Activated CD8-positive, alpha-beta memory T cell treated with anti-CD3 and anti-CD28 coated beads for 1 hour (primary cell): ENCODE data around the gene PLEKHG4.
A peak's percentile ranks its signal among the peaks of the same experiment; 100 is the strongest.

ENCODE experiments used
- DNase-seq, 2 donors: peaks; one replicate each; pipeline ENCODE4 v3.0.0-alpha.2; 2020; ENCODE audit warnings: low read depth in 1 of 2; ENCODE audit errors: extremely low read depth in 1 of 2

The PLEKHG4 gene

GRCh38 chr16:67264277-67264676 is 15.1 kb upstream of the PLEKHG4 start:
- no peak for DNase-seq

- DNase-seq = no peak
These were observed 14.5 kb upstream of the PLEKHG4 start for GRCh38 chr16:67264866-67265265.

- DNase-seq = no peak
These were observed 13.5 kb upstream of the PLEKHG4 start for GRCh38 chr16:67265834-67266233.

GRCh38 chr16:67268136-67268579 is 11.2 kb upstream of the PLEKHG4 start:
- DNase-seq = no peak

- no peak for DNase-seq
These were observed 9.6 kb upstream of the PLEKHG4 start for GRCh38 chr16:67269766-67270165.

- no peak for DNase-seq
These were observed 8.4 kb upstream of the PLEKHG4 start for GRCh38 chr16:67270931-67271338.

GRCh38 chr16:67271446-67271845 is 7.9 kb upstream of the PLEKHG4 start:
- no peak for DNase-seq

GRCh38 chr16:67275321-67275720 is 4.0 kb upstream of the PLEKHG4 start:
- DNase-seq = no peak

GRCh38 chr16:67277294-67277998 is 1.9 kb upstream of the PLEKHG4 start:
- DNase-seq = no peak

- no peak for DNase-seq
These were observed 1.1 kb upstream of the PLEKHG4 start for GRCh38 chr16:67277999-67278772.

- peak in 1 of 2 donors; percentile 19 for DNase-seq
These were observed 498 bp upstream of the PLEKHG4 start for GRCh38 chr16:67278773-67279295.

- DNase-seq = no peak
These were observed 1.0 kb downstream of the PLEKHG4 start for GRCh38 chr16:67280090-67281015.

GRCh38 chr16:67281536-67282446 is 2.5 kb downstream of the PLEKHG4 start:
- DNase-seq = no peak

- no peak for DNase-seq
These were observed 3.1 kb downstream of the PLEKHG4 start for GRCh38 chr16:67282447-67282805.

GRCh38 chr16:67283039-67283825 is 3.9 kb downstream of the PLEKHG4 start:
- no peak for DNase-seq

- DNase-seq = no peak
These were observed 4.7 kb downstream of the PLEKHG4 start for GRCh38 chr16:67283826-67284555.

- DNase-seq = no peak
These were observed 5.6 kb downstream of the PLEKHG4 start for GRCh38 chr16:67284699-67285646.
